IMR-90 (cell line): ENCODE results near the gene DENND1A. TPM values are rescaled to one million over a fixed set of nuclear protein-coding genes. Genes with fewer than 3 reads are reported as not detected.

Experiments
- ATAC-seq: fragments of 200-7000 bp; cut with Tn5 transposase; 2 replicates; pipeline ENCODE4 v1.9.1; 2020; ENCODE audit warnings: low read depth, mild to moderate bottlenecking, moderate library complexity
- BruUV-seq: library from RNA; stranded (reverse); fragments of 400-500 nt; replicated peaks from 2 replicates; lab custom pipeline; 2021; lab: Mats Ljungman, UMichigan
- CTCF ChIA-PET: fragments of 300-600 bp; formaldehyde crosslinking; extraction: SDS; loops from one replicate; lab custom pipeline; 2021; ENCODE audit warnings: antibody characterized with exemption; lab: Yijun Ruan, JAX
- POLR2A ChIA-PET: fragments of 300-600 bp; sonication (Branson Sonifier 250); formaldehyde crosslinking; loops from one replicate; lab custom pipeline; 2022; ENCODE audit warnings: antibody characterized with exemption; ENCODE audit not compliant: unreplicated experiment; lab: Charles Lee
- DNase-seq: peaks from one replicate; pipeline ENCODE4 v3.0.0; 2013
- H2AFZ ChIP-seq: replicated peaks from 2 replicates; pipeline ENCODE3; 2013; ENCODE audit warnings: low read length, mild to moderate bottlenecking; ENCODE audit not compliant: poor library complexity
- H2AK5ac ChIP-seq: 2 replicates; pipeline ENCODE4 v1.6.1; 2013; ENCODE audit warnings: low read depth, low read length, inconsistent platforms
- H2AK9ac ChIP-seq: replicated peaks from 2 replicates; pipeline ENCODE3; 2013; ENCODE audit warnings: mild to moderate bottlenecking, low read depth, low read length, moderate library complexity; ENCODE audit not compliant: poor library complexity
- H2BK120ac ChIP-seq: 2 replicates; pipeline ENCODE4 v1.6.1; 2013; ENCODE audit warnings: low read depth, low read length, inconsistent platforms
- H2BK15ac ChIP-seq: 3 replicates; pipeline ENCODE4 v1.6.1; 2013; ENCODE audit warnings: low read depth, low read length, inconsistent platforms
- H2BK20ac ChIP-seq: 2 replicates; pipeline ENCODE4 v1.6.1; 2013; ENCODE audit warnings: low read depth, mild to moderate bottlenecking, inconsistent platforms, low read length, moderate library complexity
- H2BK5ac ChIP-seq: 2 replicates; pipeline ENCODE4 v1.6.1; 2013; ENCODE audit warnings: mild to moderate bottlenecking, low read depth, low read length, inconsistent platforms; ENCODE audit not compliant: poor library complexity, severe bottlenecking
- H3K14ac ChIP-seq: replicated peaks from 2 replicates; pipeline ENCODE4 v1.6.1; 2013; ENCODE audit warnings: low read depth, low read length, inconsistent platforms
- H3K18ac ChIP-seq: 2 replicates; pipeline ENCODE4 v1.6.1; 2013; ENCODE audit warnings: low read depth, low read length, control low read depth
- H3K23ac ChIP-seq: 2 replicates; pipeline ENCODE4 v1.6.1; 2013; ENCODE audit warnings: low read depth, low read length, inconsistent platforms
- H3K27ac ChIP-seq: 2 replicates; pipeline ENCODE4 v1.5.1; 2013; ENCODE audit warnings: mild to moderate bottlenecking, control low read depth, low read length; ENCODE audit not compliant: insufficient read depth
- H3K27me3 ChIP-seq: 2 replicates; pipeline ENCODE4 v1.6.1; 2013; ENCODE audit warnings: low read length; ENCODE audit not compliant: control insufficient read depth, insufficient read depth
- H3K36me3 ChIP-seq: 2 replicates; pipeline ENCODE4 v1.6.1; 2013; ENCODE audit warnings: low read length, mixed read lengths; ENCODE audit not compliant: control insufficient read depth, insufficient read depth
- H3K4ac ChIP-seq: 2 replicates; pipeline ENCODE4 v1.6.1; 2013; ENCODE audit warnings: low read depth, low read length, inconsistent platforms
- H3K4me1 ChIP-seq: 2 replicates; pipeline ENCODE4 v1.6.1; 2013; ENCODE audit warnings: low read length, mixed read lengths; ENCODE audit not compliant: control insufficient read depth, insufficient read depth
- H3K4me2 ChIP-seq: 2 replicates; pipeline ENCODE4 v1.6.1; 2013; ENCODE audit warnings: low read depth, mild to moderate bottlenecking, control low read depth, low read length, moderate library complexity
- H3K4me3 ChIP-seq: 2 replicates; pipeline ENCODE4 v1.5.1; 2013; ENCODE audit warnings: low read depth, mild to moderate bottlenecking, control low read depth, low read length, moderate library complexity; ENCODE audit not compliant: insufficient read depth
- H3K56ac ChIP-seq: 2 replicates; pipeline ENCODE4 v1.6.1; 2013; ENCODE audit warnings: low read length, inconsistent platforms; ENCODE audit not compliant: insufficient read depth; ENCODE audit errors: extremely low read depth
- H3K79me1 ChIP-seq, 2 experiments: 2 replicates each; pipeline ENCODE4 v1.6.1; 2013; ENCODE audit warnings: low read length in 2 of 2, inconsistent platforms in 1 of 2, low read depth in 1 of 2
- H3K9ac ChIP-seq: 2 replicates; pipeline ENCODE4 v1.6.1; 2013; ENCODE audit warnings: low read depth, low read length, control low read depth
- H3K9me1 ChIP-seq: 2 replicates; pipeline ENCODE4 v1.6.1; 2013; ENCODE audit warnings: low read length, inconsistent platforms; ENCODE audit not compliant: insufficient read depth
- H3K9me3 ChIP-seq: 2 replicates; pipeline ENCODE4 v1.6.1; 2013; ENCODE audit warnings: low read length; ENCODE audit not compliant: control insufficient read depth, insufficient read depth
- H4K20me1 ChIP-seq: 2 replicates; pipeline ENCODE4 v1.6.1; 2013; ENCODE audit warnings: low read length, inconsistent platforms; ENCODE audit not compliant: insufficient read depth
- H4K5ac ChIP-seq: 2 replicates; pipeline ENCODE4 v1.6.1; 2013; ENCODE audit warnings: mild to moderate bottlenecking, low read depth, low read length, control low read depth
- H4K8ac ChIP-seq, 2 experiments: 2 replicates each; pipeline ENCODE4 v1.6.1; 2013; ENCODE audit warnings: low read depth in 2 of 2, low read length in 2 of 2, control low read depth in 1 of 2, inconsistent platforms in 1 of 2
- H4K91ac ChIP-seq: 2 replicates; pipeline ENCODE4 v1.6.1; 2013; ENCODE audit warnings: low read depth, low read length, inconsistent platforms; ENCODE audit not compliant: insufficient read depth
- CEBPB ChIP-seq: IDR thresholded peaks from 2 replicates; pipeline ENCODE4 v1.6.1; 2012; ENCODE audit warnings: low read depth, low read length, improper control_type of control experiment
- CHD1 ChIP-seq: IDR thresholded peaks from 2 replicates; pipeline ENCODE4 v1.6.1; 2012; ENCODE audit warnings: low read depth, low read length, improper control_type of control experiment
- FOS ChIP-seq: fragments of 150-350 bp; IDR thresholded peaks from 2 replicates; pipeline ENCODE4 v1.6.1; 2016; ENCODE audit warnings: low read depth, low read length
- MAFK ChIP-seq: IDR thresholded peaks from 2 replicates; pipeline ENCODE4 v1.6.1; 2012; ENCODE audit warnings: low read depth, low read length, improper control_type of control experiment
- MXI1 ChIP-seq: IDR thresholded peaks from 2 replicates; pipeline ENCODE4 v1.6.1; 2012; ENCODE audit warnings: low read depth, mild to moderate bottlenecking, low read length, moderate library complexity, borderline replicate concordance
- POLR2A ChIP-seq: IDR thresholded peaks from 2 replicates; pipeline ENCODE4 v1.6.1; 2012; ENCODE audit warnings: mild to moderate bottlenecking, low read depth, low read length
- RCOR1 ChIP-seq: IDR thresholded peaks from 2 replicates; pipeline ENCODE4 v1.6.1; 2012; ENCODE audit warnings: mild to moderate bottlenecking, low read length, improper control_type of control experiment; ENCODE audit not compliant: insufficient replicate concordance
- RFX5 ChIP-seq: IDR thresholded peaks from 2 replicates; pipeline ENCODE4 v1.8.0; 2012; ENCODE audit warnings: low read depth, mild to moderate bottlenecking, low read length, moderate library complexity
- SMC3 ChIP-seq: fragments of 150-350 bp; IDR thresholded peaks from 2 replicates; pipeline ENCODE4 v1.6.1; 2016; ENCODE audit warnings: low read depth, mild to moderate bottlenecking, antibody characterized with exemption, low read length, moderate library complexity
- WGBS, 2 experiments: methylation state at CpG; one replicate each; pipeline versions ENCODE4 v1.1.5 to v1.1.7; 2013; ENCODE audit warnings: missing lambda C conversion rate in 2 of 2; ENCODE audit not compliant: insufficient read length in 1 of 2; ENCODE audit errors: extremely low coverage in 2 of 2; 5-methylcytosine and 5-hydroxymethylcytosine counted together
- dilution Hi-C: fragments of 300-500 bp; cut with HindIII; formaldehyde crosslinking; loops from one replicate; pipeline ENCODE4 v1.14.3; 2018; ENCODE audit warnings: low sequenced_read_pairs; ENCODE audit not compliant: unreplicated experiment
- in situ Hi-C: fragments of 300-500 bp; cut with MboI; formaldehyde crosslinking; loops from 3 replicates; pipeline ENCODE4 v1.14.3; 2019; ENCODE audit warnings: low sequenced_read_pairs, inconsistent platforms, mixed read lengths
- intact Hi-C: fragments of 100-400 bp; cut with micrococcal nuclease; formaldehyde crosslinking; loops from 2 replicates; pipeline ENCODE4 v1.10.0; 2022
- polyA plus RNA-seq, 3 experiments: library from polyadenylated mRNA; depleted of rRNA; stranded (reverse); fragments of >200 nt; gene quantifications; 2 replicates each; pipeline ENCODE4 v1.2.3, GENCODE V29; 2012; ENCODE audit warnings: low replicate concordance in 1 of 3
- total RNA-seq: library from RNA; depleted of rRNA; stranded (reverse); fragments of >200 nt; gene quantifications from 2 replicates; pipeline ENCODE4 v1.2.3, GENCODE V29; 2012
- TF ChIP-seq, protein P1 (sequence below): fragments of 150-350 bp; IDR thresholded peaks from 2 replicates; pipeline ENCODE4 v1.6.1; 2017; ENCODE audit warnings: mild to moderate bottlenecking, antibody characterized with exemption, low read length, low read depth
- TF ChIP-seq, protein P2 (sequence below): conservative IDR thresholded peaks from 2 replicates; pipeline ENCODE4 v1.5.1; 2012; ENCODE audit warnings: mild to moderate bottlenecking, low read depth, low read length, improper control_type of control experiment

Gene DENND1A
- total and polyA plus RNA-seq, 2 of the 4 experiments (the other 2 are of a cell fraction) = 21.4 to 27.6 TPM

DNA sequence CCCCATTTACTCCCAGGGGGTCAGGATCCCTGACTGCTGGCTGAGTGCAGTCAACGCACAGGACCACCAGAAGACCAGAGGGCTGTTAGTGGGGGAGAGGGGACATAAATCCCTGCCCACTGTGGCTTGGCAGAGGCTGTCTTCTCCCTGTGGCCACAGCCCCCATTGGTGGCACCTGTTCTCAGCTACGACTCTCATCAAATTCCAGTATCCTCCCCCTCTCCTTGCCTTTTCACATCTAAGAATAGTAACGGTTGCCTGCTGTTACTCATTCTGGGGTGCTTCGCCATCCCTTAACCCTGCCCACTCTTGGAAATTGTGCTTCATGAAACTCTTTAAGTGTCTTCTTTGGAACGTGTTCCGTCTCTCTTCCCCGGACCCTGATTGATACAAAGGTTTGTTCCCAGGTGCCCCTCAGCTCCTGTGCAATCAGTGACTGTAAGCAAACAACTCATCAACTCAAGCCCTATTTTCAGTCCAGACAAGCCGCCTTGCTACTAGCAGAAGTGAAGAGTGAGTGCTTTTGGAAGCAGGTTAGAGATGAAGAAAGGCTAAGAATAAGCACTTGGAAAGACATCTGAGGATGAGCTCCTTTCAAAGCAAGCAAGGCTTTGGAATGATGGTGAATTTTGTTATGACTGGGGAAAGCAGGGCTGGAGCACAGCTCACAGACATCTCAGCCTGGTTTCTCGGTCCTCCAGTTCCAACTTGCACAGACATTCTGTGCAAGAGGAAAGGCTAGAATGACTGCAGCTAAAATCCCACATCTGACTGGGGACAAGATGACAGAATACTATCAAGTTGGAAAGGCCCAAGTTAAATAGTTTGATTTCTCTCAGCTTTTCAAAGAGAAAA is 22.9 kb upstream of the DENND1A start:
- ATAC-seq (no peak), DNase-seq (no peak)
- no peak overlapping the region for H2BK5ac ChIP-seq
- no peaks in the 10 kb centered on the region for H3K36me3 ChIP-seq
- H2BK120ac ChIP-seq = no peak overlapping the region
- no peak overlapping the region for H3K27ac ChIP-seq
- H3K79me1 ChIP-seq = no peaks in the 10 kb centered on the region
- in situ Hi-C loops = no loop called here
- H3K9me3 ChIP-seq = no peaks in the 10 kb centered on the region
- no peak overlapping the region for H3K4ac ChIP-seq
- peaks cover 26% of the 10 kb centered on the region for H3K27me3 ChIP-seq
- no peak overlapping the region for H3K4me2 ChIP-seq
- no peak overlapping the region for H3K9ac ChIP-seq
- H4K91ac ChIP-seq = no peak overlapping the region
- H3K18ac ChIP-seq = no peak overlapping the region
- no peak overlapping the region for H3K4me3 ChIP-seq
- no peak overlapping the region for H3K14ac ChIP-seq
- intact Hi-C loops = no loop called here
- no peak overlapping the region for H4K5ac ChIP-seq
- H4K20me1 ChIP-seq = no peaks in the 10 kb centered on the region
- H2BK20ac ChIP-seq = no peak overlapping the region
- CTCF ChIA-PET = no interaction called here
- H3K56ac ChIP-seq = no peak overlapping the region
- no peak overlapping the region for H4K8ac ChIP-seq
- H2AK5ac ChIP-seq = no peak overlapping the region
- TF ChIP-seq RFX5 (no peak), RCOR1 (no peak), SMC3 (no peak), MXI1 (no peak), MAFK (no peak), CEBPB (no peak), FOS (no peak), CHD1 (no peak), POLR2A (no peak)
- TF ChIP-seq, protein P1, sequence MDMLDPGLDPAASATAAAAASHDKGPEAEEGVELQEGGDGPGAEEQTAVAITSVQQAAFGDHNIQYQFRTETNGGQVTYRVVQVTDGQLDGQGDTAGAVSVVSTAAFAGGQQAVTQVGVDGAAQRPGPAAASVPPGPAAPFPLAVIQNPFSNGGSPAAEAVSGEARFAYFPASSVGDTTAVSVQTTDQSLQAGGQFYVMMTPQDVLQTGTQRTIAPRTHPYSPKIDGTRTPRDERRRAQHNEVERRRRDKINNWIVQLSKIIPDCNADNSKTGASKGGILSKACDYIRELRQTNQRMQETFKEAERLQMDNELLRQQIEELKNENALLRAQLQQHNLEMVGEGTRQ = no peak
- TF ChIP-seq, protein P2, sequence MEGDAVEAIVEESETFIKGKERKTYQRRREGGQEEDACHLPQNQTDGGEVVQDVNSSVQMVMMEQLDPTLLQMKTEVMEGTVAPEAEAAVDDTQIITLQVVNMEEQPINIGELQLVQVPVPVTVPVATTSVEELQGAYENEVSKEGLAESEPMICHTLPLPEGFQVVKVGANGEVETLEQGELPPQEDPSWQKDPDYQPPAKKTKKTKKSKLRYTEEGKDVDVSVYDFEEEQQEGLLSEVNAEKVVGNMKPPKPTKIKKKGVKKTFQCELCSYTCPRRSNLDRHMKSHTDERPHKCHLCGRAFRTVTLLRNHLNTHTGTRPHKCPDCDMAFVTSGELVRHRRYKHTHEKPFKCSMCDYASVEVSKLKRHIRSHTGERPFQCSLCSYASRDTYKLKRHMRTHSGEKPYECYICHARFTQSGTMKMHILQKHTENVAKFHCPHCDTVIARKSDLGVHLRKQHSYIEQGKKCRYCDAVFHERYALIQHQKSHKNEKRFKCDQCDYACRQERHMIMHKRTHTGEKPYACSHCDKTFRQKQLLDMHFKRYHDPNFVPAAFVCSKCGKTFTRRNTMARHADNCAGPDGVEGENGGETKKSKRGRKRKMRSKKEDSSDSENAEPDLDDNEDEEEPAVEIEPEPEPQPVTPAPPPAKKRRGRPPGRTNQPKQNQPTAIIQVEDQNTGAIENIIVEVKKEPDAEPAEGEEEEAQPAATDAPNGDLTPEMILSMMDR = no peak
- H2AFZ ChIP-seq = no peak overlapping the region
- no peak overlapping the region for H2BK15ac ChIP-seq
- 68% methylated on average over 3 of the region's 9 CpGs; no CpG with 5 or more reads in 1 of the 2 experiments for WGBS, 2 experiments
- no peak overlapping the region for H2AK9ac ChIP-seq
- no peak overlapping the region for H3K23ac ChIP-seq
- BruUV-seq = no TSS peak
- dilution Hi-C loops = no loop called here
- peaks cover 3% of the 10 kb centered on the region; the same call in 1 of the 2 replicates for H3K4me1 ChIP-seq
- POLR2A ChIA-PET = no interaction called here
- H3K9me1 ChIP-seq = no peaks in the 10 kb centered on the region
